A673 (cell line): ENCODE results near the gene SLAIN2. TPM values are rescaled to one million over a fixed set of nuclear protein-coding genes. Genes with fewer than 3 reads are reported as not detected.

Experiments
- BruUV-seq: library from RNA; stranded (reverse); fragments of 400-500 nt; replicated peaks from 2 replicates; lab custom pipeline; 2021; lab: Mats Ljungman, UMichigan
- CTCF ChIA-PET: fragments of 300-600 bp; sonication (Branson Sonifier 250); formaldehyde crosslinking; loops from one replicate; lab custom pipeline; 2022; ENCODE audit warnings: antibody characterized with exemption; lab: Charles Lee
- POLR2A ChIA-PET: fragments of 300-600 bp; sonication (Branson Sonifier 250); formaldehyde crosslinking; loops from one replicate; lab custom pipeline; 2022; ENCODE audit warnings: antibody characterized with exemption; ENCODE audit not compliant: low non-redundant PET; lab: Charles Lee
- DNase-seq: peaks from one replicate; pipeline ENCODE4 v3.0.0-alpha.2; 2015; ENCODE audit warnings: low spot score
- H3K27ac ChIP-seq: fragments of 200-600 bp; sonication (generic); 2 replicates; pipeline ENCODE4 v1.5.1; 2016; ENCODE audit warnings: mixed run types, low read depth, mild to moderate bottlenecking, mixed read lengths, antibody characterized with exemption, low read length; ENCODE audit not compliant: poor library complexity, severe bottlenecking
- H3K27me3 ChIP-seq: fragments of 200-600 bp; sonication (generic); replicated peaks from 2 replicates; pipeline ENCODE4 v1.6.1; 2017; ENCODE audit warnings: mixed run types, low read depth, mild to moderate bottlenecking, mixed read lengths, antibody characterized with exemption, low read length; ENCODE audit not compliant: insufficient read depth, poor library complexity
- H3K36me3 ChIP-seq: fragments of 200-600 bp; sonication (generic); 2 replicates; pipeline ENCODE4 v1.6.1; 2016; ENCODE audit warnings: mixed run types, mild to moderate bottlenecking, mixed read lengths, antibody characterized with exemption, low read length; ENCODE audit not compliant: insufficient read depth, poor library complexity, severe bottlenecking
- H3K4me1 ChIP-seq: fragments of 200-600 bp; sonication (generic); 2 replicates; pipeline ENCODE4 v1.6.1; 2017; ENCODE audit warnings: mixed run types, mild to moderate bottlenecking, mixed read lengths, antibody characterized with exemption, low read length; ENCODE audit not compliant: insufficient read depth, poor library complexity, severe bottlenecking
- H3K4me3 ChIP-seq: fragments of 200-600 bp; sonication (generic); 2 replicates; pipeline ENCODE4 v1.5.1; 2016; ENCODE audit warnings: low read depth, mixed run types, mild to moderate bottlenecking, mixed read lengths, low read length; ENCODE audit not compliant: poor library complexity, severe bottlenecking
- H3K9me3 ChIP-seq: fragments of 200-600 bp; sonication (generic); 2 replicates; pipeline ENCODE4 v1.6.1; 2016; ENCODE audit warnings: mixed run types, low read depth, mild to moderate bottlenecking, mixed read lengths, antibody characterized with exemption, low read length; ENCODE audit not compliant: poor library complexity, severe bottlenecking
- EZH2 ChIP-seq: fragments of 200-600 bp; sonication (generic); IDR thresholded peaks from 2 replicates; pipeline ENCODE4 v1.6.1; 2017; ENCODE audit warnings: borderline replicate concordance, low read depth, mild to moderate bottlenecking, mixed read lengths, antibody characterized with exemption, low read length; ENCODE audit not compliant: poor library complexity, severe bottlenecking
- intact Hi-C: fragments of 100-400 bp; cut with micrococcal nuclease; formaldehyde crosslinking; loops from one replicate; pipeline ENCODE4 v1.10.0; 2022; ENCODE audit not compliant: unreplicated experiment
- total RNA-seq: library from RNA; stranded (reverse); gene quantifications from 2 replicates; pipeline ENCODE4 v1.2.3, GENCODE V29; 2021
- TF ChIP-seq, protein P1 (sequence below): fragments of 300-800, 200-600 bp; sonication (generic); conservative IDR thresholded peaks from 2 replicates; pipeline ENCODE4 v1.5.1; 2017; ENCODE audit warnings: low read depth, mild to moderate bottlenecking, antibody characterized with exemption, low read length, moderate library complexity, mixed read lengths

The SLAIN2 gene
- total RNA-seq, 1 experiment from 2014 or later = 74.0 TPM

- BruUV-seq = no TSS peak
- ChIA-PET POLR2A (no interaction called here), CTCF (no interaction called here)
- Histone ChIP-seq H3K36me3 (no peaks in the 10 kb centered on the region), H3K27ac (no peak overlapping the region), H3K27me3 (no peaks in the 10 kb centered on the region), H3K4me1 (peaks cover 10% of the 10 kb centered on the region), H3K9me3 (no peaks in the 10 kb centered on the region), H3K4me3 (no peak overlapping the region)
- TF ChIP-seq, protein P1, sequence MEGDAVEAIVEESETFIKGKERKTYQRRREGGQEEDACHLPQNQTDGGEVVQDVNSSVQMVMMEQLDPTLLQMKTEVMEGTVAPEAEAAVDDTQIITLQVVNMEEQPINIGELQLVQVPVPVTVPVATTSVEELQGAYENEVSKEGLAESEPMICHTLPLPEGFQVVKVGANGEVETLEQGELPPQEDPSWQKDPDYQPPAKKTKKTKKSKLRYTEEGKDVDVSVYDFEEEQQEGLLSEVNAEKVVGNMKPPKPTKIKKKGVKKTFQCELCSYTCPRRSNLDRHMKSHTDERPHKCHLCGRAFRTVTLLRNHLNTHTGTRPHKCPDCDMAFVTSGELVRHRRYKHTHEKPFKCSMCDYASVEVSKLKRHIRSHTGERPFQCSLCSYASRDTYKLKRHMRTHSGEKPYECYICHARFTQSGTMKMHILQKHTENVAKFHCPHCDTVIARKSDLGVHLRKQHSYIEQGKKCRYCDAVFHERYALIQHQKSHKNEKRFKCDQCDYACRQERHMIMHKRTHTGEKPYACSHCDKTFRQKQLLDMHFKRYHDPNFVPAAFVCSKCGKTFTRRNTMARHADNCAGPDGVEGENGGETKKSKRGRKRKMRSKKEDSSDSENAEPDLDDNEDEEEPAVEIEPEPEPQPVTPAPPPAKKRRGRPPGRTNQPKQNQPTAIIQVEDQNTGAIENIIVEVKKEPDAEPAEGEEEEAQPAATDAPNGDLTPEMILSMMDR = no peak
- TF ChIP-seq EZH2 = no peak
- no peak for DNase-seq
- intact Hi-C loops = no loop called here
Measured at GRCh38 chr4:48350871-48351270, 9.5 kb downstream of the SLAIN2 start.

DNA sequence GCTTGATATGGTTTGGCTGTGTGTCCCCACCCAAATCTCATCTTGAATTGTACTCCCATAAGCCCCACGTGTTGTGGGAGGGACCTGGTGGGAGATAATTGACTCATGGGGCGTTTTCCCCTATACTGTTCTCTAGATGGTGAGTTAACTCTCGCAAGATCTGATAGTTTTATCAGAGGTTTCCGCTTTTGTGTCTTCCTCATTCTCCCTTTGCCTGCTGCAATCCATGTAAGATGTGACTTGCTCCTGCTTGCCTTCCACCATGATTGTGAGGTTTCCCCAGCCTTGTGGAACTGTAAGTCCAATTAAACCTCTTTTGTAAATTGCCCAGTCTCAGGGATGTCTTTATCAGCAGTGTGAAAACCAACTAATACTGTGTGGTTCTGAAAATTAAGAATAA is 11.5 kb downstream of the SLAIN2 start:
- peaks cover 10% of the 10 kb centered on the region for H3K4me1 ChIP-seq
- intact Hi-C loops = no loop called here
- H3K9me3 ChIP-seq = no peaks in the 10 kb centered on the region
- H3K36me3 ChIP-seq = no peaks in the 10 kb centered on the region
- CTCF ChIA-PET = no interaction called here
- H3K27me3 ChIP-seq = no peaks in the 10 kb centered on the region
- no peak for DNase-seq
- POLR2A ChIA-PET = no interaction called here
- no peak overlapping the region for H3K27ac ChIP-seq
- no TSS peak for BruUV-seq
- H3K4me3 ChIP-seq = no peak overlapping the region
- no peak for TF ChIP-seq EZH2
- TF ChIP-seq, protein P1 = no peak

- BruUV-seq = no TSS peak
- POLR2A ChIA-PET = interaction anchor here (0.6 kb wide), 1 partner anchor 15 kb away, joined by 10 read pairs; the partner anchor contains the start of gene SLAIN2
- no peak for TF ChIP-seq EZH2
- TF ChIP-seq, protein P1 = no peak
- Histone ChIP-seq H3K27ac (no peak overlapping the region), H3K36me3 (no peaks in the 10 kb centered on the region), H3K4me1 (peaks cover 13% of the 10 kb centered on the region), H3K9me3 (no peaks in the 10 kb centered on the region), H3K4me3 (no peak overlapping the region), H3K27me3 (no peaks in the 10 kb centered on the region)
- CTCF ChIA-PET = no interaction called here
- intact Hi-C loops = no loop called here
- DNase-seq = no peak
Measured at GRCh38 chr4:48356355-48356754, 15.0 kb downstream of the SLAIN2 start.
